Tongue (tissue), 2 donors: ENCODE measurements around the gene KIAA0825. TPM values are rescaled to one million over a fixed set of nuclear protein-coding genes. Genes with fewer than 3 reads are reported as not detected.

Experiments used
- DNase-seq: peaks from one replicate; pipeline ENCODE4 v3.0.0-alpha.2; 2015
- total RNA-seq: library from RNA; depleted of rRNA; stranded (reverse); fragments of >200 nt; gene quantifications from one replicate; pipeline ENCODE4 v1.2.3, GENCODE V29; 2014

KIAA0825 gene
- total RNA-seq, 1 donor from 2014 or later: 13.1 TPM

GRCh38 chr5:94508461-94509148 is 109.8 kb downstream of the KIAA0825 start:
- DNase-seq: peak; percentile 10

GRCh38 chr5:94505327-94506068 is 112.9 kb downstream of the KIAA0825 start:
- DNase-seq: no peak

GRCh38 chr5:94503677-94504076 is 114.7 kb downstream of the KIAA0825 start:
- peak; percentile 19 for DNase-seq

- no peak for DNase-seq
These were observed 117.0 kb downstream of the KIAA0825 start for GRCh38 chr5:94501365-94501764.

- DNase-seq: no peak
These were observed 118.6 kb downstream of the KIAA0825 start for GRCh38 chr5:94499806-94500205.

GRCh38 chr5:94498199-94498598 is 120.2 kb downstream of the KIAA0825 start:
- no peak for DNase-seq

GRCh38 chr5:94485067-94485466 is 133.3 kb downstream of the KIAA0825 start:
- DNase-seq: no peak

- no peak for DNase-seq
These were observed 137.3 kb downstream of the KIAA0825 start for GRCh38 chr5:94481059-94481458.

GRCh38 chr5:94480486-94480885 is 137.9 kb downstream of the KIAA0825 start:
- DNase-seq: no peak

- peak; percentile 21 for DNase-seq
These were observed 144.5 kb downstream of the KIAA0825 start for GRCh38 chr5:94473936-94474335.

GRCh38 chr5:94471521-94471920 is 146.9 kb downstream of the KIAA0825 start:
- peak; percentile 86 for DNase-seq

GRCh38 chr5:94470802-94471201 is 147.6 kb downstream of the KIAA0825 start:
- DNase-seq: no peak

GRCh38 chr5:94469894-94470329 is 148.5 kb downstream of the KIAA0825 start:
- peak; percentile 68 for DNase-seq

GRCh38 chr5:94467954-94468930 is 150.2 kb downstream of the KIAA0825 start:
- no peak for DNase-seq

- no peak for DNase-seq
These were observed 151.0 kb downstream of the KIAA0825 start for GRCh38 chr5:94467346-94467953.

- peak; percentile 25 for DNase-seq
These were observed 154.7 kb downstream of the KIAA0825 start for GRCh38 chr5:94463739-94464138.

GRCh38 chr5:94461131-94461530 is 157.3 kb downstream of the KIAA0825 start:
- DNase-seq: peak; percentile 48

- DNase-seq: no peak
These were observed 158.5 kb downstream of the KIAA0825 start for GRCh38 chr5:94459915-94460314.

- DNase-seq: no peak
These were observed 160.6 kb downstream of the KIAA0825 start for GRCh38 chr5:94457788-94458187.

GRCh38 chr5:94445726-94446125 is 172.7 kb downstream of the KIAA0825 start:
- peak; percentile 24 for DNase-seq

- no peak for DNase-seq
These were observed 175.4 kb downstream of the KIAA0825 start for GRCh38 chr5:94442991-94443390.

- DNase-seq: no peak
These were observed 176.3 kb downstream of the KIAA0825 start for GRCh38 chr5:94442076-94442475.
